Activated B cell treated with CpG ODN at 0.5 μM for 24 hours (primary cell): ENCODE measurements around the gene ABHD17C. TPM values are rescaled to one million over a fixed set of nuclear protein-coding genes. Genes with fewer than 3 reads are reported as not detected.

Source experiments
- ATAC-seq: fragments of 200-7000 bp; cut with Tn5 transposase; one replicate; pipeline ENCODE4 v1.10.0; 2021; ENCODE audit warnings: low read depth, mild to moderate bottlenecking, moderate library complexity
- CTCF ChIA-PET: fragments of 350-600 bp; sonication (Branson Sonifier 250); formaldehyde crosslinking; loops from one replicate; lab custom pipeline; 2021; ENCODE audit warnings: antibody characterized with exemption; lab: Charles Lee
- POLR2A ChIA-PET: fragments of 350-600 bp; sonication (Branson Sonifier 250); formaldehyde crosslinking; loops from one replicate; lab custom pipeline; 2021; ENCODE audit warnings: antibody characterized with exemption; lab: Charles Lee
- DNase-seq: peaks from one replicate; pipeline ENCODE4 v3.0.0; 2022
- H3K27ac Mint-ChIP-seq: one replicate; pipeline ENCODE4 v1.8.0; 2020; ENCODE audit warnings: mixed read lengths
- H3K27me3 Mint-ChIP-seq: one replicate; pipeline ENCODE4 v1.8.0; 2021; ENCODE audit warnings: mixed read lengths
- H3K36me3 Mint-ChIP-seq: one replicate; pipeline ENCODE4 v1.8.0; 2021; ENCODE audit warnings: low read depth, mixed read lengths
- H3K4me1 Mint-ChIP-seq: one replicate; pipeline ENCODE4 v1.8.0; 2021; ENCODE audit warnings: mixed read lengths
- H3K4me3 Mint-ChIP-seq: one replicate; pipeline ENCODE4 v1.8.0; 2020; ENCODE audit warnings: mild to moderate bottlenecking, mixed read lengths
- H3K9me3 Mint-ChIP-seq: one replicate; pipeline ENCODE4 v1.8.0; 2020; ENCODE audit warnings: mixed read lengths
- CTCF ChIP-seq: fragments of 200-600 bp; IDR thresholded peaks from one replicate; pipeline ENCODE4 v1.8.0; 2022; ENCODE audit warnings: antibody characterized with exemption, mild to moderate bottlenecking
- intact Hi-C: fragments of 100-400 bp; cut with micrococcal nuclease; formaldehyde crosslinking; loops from one replicate; pipeline ENCODE4 v1.15.1; 2024
- total RNA-seq: library from RNA; stranded (reverse); gene quantifications from 2 replicates; pipeline ENCODE4 v1.2.3, GENCODE V29; 2022

The ABHD17C gene
- total RNA-seq, 1 donor from 2014 or later, result 2.4 TPM

GRCh38 chr15:80790236-80790635 is 95.1 kb downstream of the ABHD17C start:
- Mint-ChIP-seq H3K27ac (no peak overlapping the region), H3K4me1 (no peaks in the 10 kb centered on the region), H3K9me3 (no peaks in the 10 kb centered on the region), H3K27me3 (peaks cover 5% of the 10 kb centered on the region), H3K4me3 (no peak overlapping the region), H3K36me3 (no peaks in the 10 kb centered on the region)
- ChIA-PET CTCF (no interaction called here), POLR2A (no interaction called here)
- intact Hi-C loops, result no loop called here
- no peak for ATAC-seq
- TF ChIP-seq CTCF, result no peak
- no peak for DNase-seq

- POLR2A ChIA-PET, result no interaction called here
- H3K27ac Mint-ChIP-seq, result no peak overlapping the region
- TF ChIP-seq CTCF, result no peak
These were observed 95.9 kb downstream of the ABHD17C start for GRCh38 chr15:80791004-80791403.

GRCh38 chr15:80796407-80796806 is 101.3 kb downstream of the ABHD17C start:
- Mint-ChIP-seq H3K9me3 (no peaks in the 10 kb centered on the region), H3K36me3 (no peaks in the 10 kb centered on the region), H3K4me3 (no peak overlapping the region), H3K27ac (no peak overlapping the region), H3K27me3 (peaks cover 4% of the 10 kb centered on the region), H3K4me1 (no peaks in the 10 kb centered on the region)
- no peak for TF ChIP-seq CTCF
- no peak for DNase-seq
- intact Hi-C loops, result no loop called here
- ChIA-PET CTCF (no interaction called here), POLR2A (no interaction called here)
- no peak for ATAC-seq

More at GRCh38 chr15:80791004-80791403, 95.9 kb downstream of the ABHD17C start:
- intact Hi-C loops, result no loop called here
- H3K9me3 Mint-ChIP-seq, result no peaks in the 10 kb centered on the region
- ATAC-seq, result no peak
- H3K4me3 Mint-ChIP-seq, result no peak overlapping the region
- H3K36me3 Mint-ChIP-seq, result no peaks in the 10 kb centered on the region
- H3K27me3 Mint-ChIP-seq, result peaks cover 6% of the 10 kb centered on the region
- H3K4me1 Mint-ChIP-seq, result no peaks in the 10 kb centered on the region
- CTCF ChIA-PET, result no interaction called here
- DNase-seq, result no peak

GRCh38 chr15:80798911-80799310 is 103.8 kb downstream of the ABHD17C start:
- peaks cover 4% of the 10 kb centered on the region for H3K27me3 Mint-ChIP-seq
- no peaks in the 10 kb centered on the region for H3K36me3 Mint-ChIP-seq
- TF ChIP-seq CTCF, result no peak
- H3K4me3 Mint-ChIP-seq, result no peak overlapping the region
- ChIA-PET POLR2A (no interaction called here), CTCF (interaction anchor here (1.0 kb wide), 1 partner anchor 172 kb away, joined by 3 read pairs; no protein-coding TSS in a partner anchor)
- no peaks in the 10 kb centered on the region for H3K4me1 Mint-ChIP-seq
- ATAC-seq, result no peak
- DNase-seq, result no peak
- intact Hi-C loops, result no loop called here
- no peaks in the 10 kb centered on the region for H3K9me3 Mint-ChIP-seq
- H3K27ac Mint-ChIP-seq, result no peak overlapping the region

- no peak for ATAC-seq
- no peak overlapping the region for H3K4me3 Mint-ChIP-seq
- POLR2A ChIA-PET, result no interaction called here
- CTCF ChIA-PET, result no interaction called here
- peaks cover 3% of the 10 kb centered on the region for H3K27me3 Mint-ChIP-seq
- intact Hi-C loops, result no loop called here
- H3K4me1 Mint-ChIP-seq, result no peaks in the 10 kb centered on the region
- H3K36me3 Mint-ChIP-seq, result no peaks in the 10 kb centered on the region
- TF ChIP-seq CTCF, result no peak
- DNase-seq, result no peak
- H3K27ac Mint-ChIP-seq, result no peak overlapping the region
- no peaks in the 10 kb centered on the region for H3K9me3 Mint-ChIP-seq
These were observed 105.0 kb downstream of the ABHD17C start for GRCh38 chr15:80800067-80800466.
